Measurements from ENCODE around the gene CKS1B. TPM values are rescaled to one million over a fixed set of nuclear protein-coding genes. Genes with fewer than 3 reads are reported as not detected.

The CKS1B gene
- total RNA-seq, 2 experiments from 2014 or later, result 1.4 to 3.9 TPM

GRCh38 chr1:154941333-154942013 is 33.0 kb upstream of the CKS1B start:
- intact Hi-C loops (cut with DNase I, micrococcal nuclease), result no loop called here
- Mint-ChIP-seq H3K27ac (peak overlapping the region; percentile 94), H3K4me1 (ENCODE audit: low read depth) (peaks cover 78% of the 10 kb centered on the region), H3K36me3 (ENCODE audit: low read depth) (peaks cover 48% of the 10 kb centered on the region), H3K4me3 (peak overlapping the region; percentile 28), H3K27me3 (no peaks in the 10 kb centered on the region), H3K9me3 (no peaks in the 10 kb centered on the region)
- no peak for ATAC-seq (ENCODE audit: poor library complexity)
- POLR2A ChIA-PET, result interaction anchor here (1.0 kb wide), 1 partner anchor 313 kb away, joined by 3 read pairs; no protein-coding TSS in a partner anchor
- Histone ChIP-seq H3K4me1 (ENCODE audit: insufficient read depth, low read length) (peaks cover 81% of the 10 kb centered on the region), H3K4me3 (ENCODE audit: low read length) (no peak overlapping the region), H3K9me3 (ENCODE audit: control insufficient read depth in 1 of 2, insufficient read depth in 1 of 2, low read length in 2 of 2) (no peaks in the 10 kb centered on the region), H3K36me3 (ENCODE audit: insufficient read depth, low read length) (peaks cover 23% of the 10 kb centered on the region), H3K27me3 (ENCODE audit: control insufficient read depth in 1 of 2, insufficient read depth in 2 of 2, low read length in 2 of 2) (no peaks in the 10 kb centered on the region), H3K27ac (ENCODE audit: low read depth in 1 of 2, low read length in 2 of 2) (peak overlapping the region; percentile 62 to 80)
- DNase-seq, result peak in 2 of 14 experiments; percentile 33 to 42
- CTCF ChIA-PET, result interaction anchor here (1.2 to 2.3 kb wide), 3 partner anchors 20 to 272 kb away, joined by 3 to 9 read pairs (median 4); partner anchors contain the start of gene PYGO2
- TF ChIP-seq CTCF (IDR thresholded peaks at IDR 0.05), result no peak

- peak; percentile 76 for TF ChIP-seq CTCF (IDR thresholded peaks at IDR 0.05)
- no peaks in the 10 kb centered on the region for H3K9me3 Mint-ChIP-seq
- DNase-seq (peak in 10 of 14 experiments; percentile 27 to 74 (median 40)), ATAC-seq (ENCODE audit: poor library complexity) (peak; percentile 33)
- Histone ChIP-seq H3K9me3 (ENCODE audit: control insufficient read depth in 1 of 2, insufficient read depth in 1 of 2, low read length in 2 of 2) (no peaks in the 10 kb centered on the region), H3K27me3 (ENCODE audit: control insufficient read depth in 1 of 2, insufficient read depth in 2 of 2, low read length in 2 of 2) (no peaks in the 10 kb centered on the region), H3K36me3 (ENCODE audit: insufficient read depth, low read length) (peaks cover 45% of the 10 kb centered on the region), H3K4me1 (ENCODE audit: insufficient read depth, low read length) (peaks cover 78% of the 10 kb centered on the region), H3K27ac (ENCODE audit: low read depth in 1 of 2, low read length in 2 of 2) (peak overlapping the region; percentile 62 to 80), H3K4me3 (ENCODE audit: low read length) (no peak overlapping the region)
- peaks cover 57% of the 10 kb centered on the region for H3K36me3 Mint-ChIP-seq (ENCODE audit: low read depth)
- CTCF ChIA-PET, result interaction anchor here (0.6 to 1.1 kb wide), 5 partner anchors 18 to 335 kb away, joined by 3 to 5 read pairs (median 3); partner anchors contain the start of gene PYGO2
- no peaks in the 10 kb centered on the region for H3K27me3 Mint-ChIP-seq
- H3K4me3 Mint-ChIP-seq, result peak overlapping the region; percentile 61
- POLR2A ChIA-PET, result interaction anchor here (1.2 kb wide), 3 partner anchors 68 to 384 kb away, joined by 3 to 6 read pairs (median 4); no protein-coding TSS in a partner anchor
- intact Hi-C loops (cut with DNase I, micrococcal nuclease), result no loop called here
- H3K4me1 Mint-ChIP-seq (ENCODE audit: low read depth), result peaks cover 60% of the 10 kb centered on the region
- peak overlapping the region; percentile 94 for H3K27ac Mint-ChIP-seq
Observed at GRCh38 chr1:154943649-154944400, 30.7 kb upstream of the CKS1B start.

- ChIA-PET POLR2A (interaction anchor here (1.2 to 2.1 kb wide), 4 partner anchors 8 to 385 kb away, joined by 3 to 15 read pairs (median 5); partner anchors contain the start of gene PMVK), CTCF (interaction anchor here (0.6 to 1.1 kb wide), 6 partner anchors 17 to 335 kb away, joined by 3 to 5 read pairs (median 3); partner anchors contain the start of gene PYGO2)
- H3K36me3 Mint-ChIP-seq (ENCODE audit: low read depth), result peaks cover 64% of the 10 kb centered on the region
- no peak for DNase-seq
- Histone ChIP-seq H3K4me3 (ENCODE audit: low read length) (no peak overlapping the region), H3K36me3 (ENCODE audit: insufficient read depth, low read length) (peaks cover 52% of the 10 kb centered on the region), H3K9me3 (ENCODE audit: control insufficient read depth in 1 of 2, insufficient read depth in 1 of 2, low read length in 2 of 2) (no peaks in the 10 kb centered on the region), H3K27me3 (ENCODE audit: control insufficient read depth in 1 of 2, insufficient read depth in 2 of 2, low read length in 2 of 2) (no peaks in the 10 kb centered on the region), H3K27ac (ENCODE audit: low read depth in 1 of 2, low read length in 2 of 2) (peak overlapping the region; percentile 42 to 80), H3K4me1 (ENCODE audit: insufficient read depth, low read length) (peaks cover 79% of the 10 kb centered on the region)
- no peaks in the 10 kb centered on the region for H3K27me3 Mint-ChIP-seq
- H3K27ac Mint-ChIP-seq, result peak overlapping the region; percentile 94
- no peaks in the 10 kb centered on the region for H3K9me3 Mint-ChIP-seq
- ATAC-seq (ENCODE audit: poor library complexity), result no peak
- peaks cover 56% of the 10 kb centered on the region for H3K4me1 Mint-ChIP-seq (ENCODE audit: low read depth)
- no peak for TF ChIP-seq CTCF (IDR thresholded peaks at IDR 0.05)
- H3K4me3 Mint-ChIP-seq, result peak overlapping the region; percentile 61
- intact Hi-C loops (cut with DNase I, micrococcal nuclease), result no loop called here
Observed at GRCh38 chr1:154944401-154945159, 29.9 kb upstream of the CKS1B start.

Data from CD4-positive, alpha-beta T cell (primary cell).